ENCODE results near the gene PRSS33. TPM values are rescaled to one million over a fixed set of nuclear protein-coding genes. Genes with fewer than 3 reads are reported as not detected.

The PRSS33 gene
- total RNA-seq, 1 donor from 2014 or later = not detected

GRCh38 chr16:2786061-2786825 is 1.1 kb downstream of the PRSS33 start:
- no peaks in the 10 kb centered on the region for H3K9me3 ChIP-seq (ENCODE audit: control insufficient read depth in 3 of 3, low read length in 3 of 3)
- peaks cover 52 to 58% (median 56%) of the 10 kb centered on the region in 3 donors for H3K27me3 ChIP-seq (ENCODE audit: control insufficient read depth in 3 of 3, insufficient read depth in 3 of 3, low read length in 3 of 3)
- no peak overlapping the region for H3K4me3 ChIP-seq (ENCODE audit: low read length in 3 of 3)
- no peak overlapping the region for H3K27ac ChIP-seq (ENCODE audit: low read depth, low read length)
- no peaks in the 10 kb centered on the region for H3K36me3 ChIP-seq (ENCODE audit: control insufficient read depth in 3 of 3, insufficient read depth in 3 of 3, low read length in 3 of 3)
- peaks cover 3 to 10% (median 6%) of the 10 kb centered on the region in 3 donors for H3K4me1 ChIP-seq (ENCODE audit: control insufficient read depth in 3 of 3, insufficient read depth in 3 of 3, low read length in 3 of 3)
- no peak overlapping the region for H3K9ac ChIP-seq (ENCODE audit: low read depth in 1 of 3, low read length in 3 of 3)

- Histone ChIP-seq H3K27me3 (ENCODE audit: control insufficient read depth in 3 of 3, insufficient read depth in 3 of 3, low read length in 3 of 3) (peaks cover 43 to 49% (median 47%) of the 10 kb centered on the region in 3 donors), H3K9me3 (ENCODE audit: control insufficient read depth in 3 of 3, low read length in 3 of 3) (no peaks in the 10 kb centered on the region), H3K4me1 (ENCODE audit: control insufficient read depth in 3 of 3, insufficient read depth in 3 of 3, low read length in 3 of 3) (peaks cover 3 to 10% (median 6%) of the 10 kb centered on the region in 3 donors), H3K9ac (ENCODE audit: low read depth in 1 of 3, low read length in 3 of 3) (peak overlapping the region in 1 of 3 donors; percentile 60), H3K27ac (ENCODE audit: low read depth, low read length) (no peak overlapping the region), H3K4me3 (ENCODE audit: low read length in 3 of 3) (peak overlapping the region in 2 of 3 donors; percentile 29 to 36), H3K36me3 (ENCODE audit: control insufficient read depth in 3 of 3, insufficient read depth in 3 of 3, low read length in 3 of 3) (no peaks in the 10 kb centered on the region)
Measured at GRCh38 chr16:2785101-2785991, 2.0 kb downstream of the PRSS33 start.

GRCh38 chr16:2784358-2785100 is 2.8 kb downstream of the PRSS33 start:
- H3K9ac ChIP-seq (ENCODE audit: low read depth in 1 of 3, low read length in 3 of 3) = no peak overlapping the region
- H3K27ac ChIP-seq (ENCODE audit: low read depth, low read length) = no peak overlapping the region
- peak overlapping the region in 1 of 3 donors; percentile 2 for H3K4me3 ChIP-seq (ENCODE audit: low read length in 3 of 3)
- H3K4me1 ChIP-seq (ENCODE audit: control insufficient read depth in 3 of 3, insufficient read depth in 3 of 3, low read length in 3 of 3) = peaks cover 4 to 10% (median 6%) of the 10 kb centered on the region in 3 donors
- H3K27me3 ChIP-seq (ENCODE audit: control insufficient read depth in 3 of 3, insufficient read depth in 3 of 3, low read length in 3 of 3) = peaks cover 37 to 44% (median 42%) of the 10 kb centered on the region in 3 donors
- H3K9me3 ChIP-seq (ENCODE audit: control insufficient read depth in 3 of 3, low read length in 3 of 3) = no peaks in the 10 kb centered on the region
- no peaks in the 10 kb centered on the region for H3K36me3 ChIP-seq (ENCODE audit: control insufficient read depth in 3 of 3, insufficient read depth in 3 of 3, low read length in 3 of 3)

- no peak overlapping the region for H3K9ac ChIP-seq (ENCODE audit: low read depth in 1 of 3, low read length in 3 of 3)
- peaks cover 34 to 40% (median 38%) of the 10 kb centered on the region in 3 donors for H3K27me3 ChIP-seq (ENCODE audit: control insufficient read depth in 3 of 3, insufficient read depth in 3 of 3, low read length in 3 of 3)
- no peaks in the 10 kb centered on the region for H3K9me3 ChIP-seq (ENCODE audit: control insufficient read depth in 3 of 3, low read length in 3 of 3)
- no peak overlapping the region for H3K27ac ChIP-seq (ENCODE audit: low read depth, low read length)
- H3K36me3 ChIP-seq (ENCODE audit: control insufficient read depth in 3 of 3, insufficient read depth in 3 of 3, low read length in 3 of 3) = no peaks in the 10 kb centered on the region
- H3K4me3 ChIP-seq (ENCODE audit: low read length in 3 of 3) = no peak overlapping the region
- peaks cover 11 to 18% (median 11%) of the 10 kb centered on the region in 3 donors for H3K4me1 ChIP-seq (ENCODE audit: control insufficient read depth in 3 of 3, insufficient read depth in 3 of 3, low read length in 3 of 3)
Measured at GRCh38 chr16:2783581-2784357, 3.6 kb downstream of the PRSS33 start.

- Histone ChIP-seq H3K27ac (ENCODE audit: low read depth, low read length) (no peak overlapping the region), H3K36me3 (ENCODE audit: control insufficient read depth in 3 of 3, insufficient read depth in 3 of 3, low read length in 3 of 3) (no peaks in the 10 kb centered on the region), H3K27me3 (ENCODE audit: control insufficient read depth in 3 of 3, insufficient read depth in 3 of 3, low read length in 3 of 3) (peaks cover 27 to 34% (median 31%) of the 10 kb centered on the region in 3 donors), H3K4me1 (ENCODE audit: control insufficient read depth in 3 of 3, insufficient read depth in 3 of 3, low read length in 3 of 3) (peaks cover 19 to 28% (median 21%) of the 10 kb centered on the region in 3 donors), H3K9me3 (ENCODE audit: control insufficient read depth in 3 of 3, low read length in 3 of 3) (no peaks in the 10 kb centered on the region), H3K4me3 (ENCODE audit: low read length in 3 of 3) (no peak overlapping the region), H3K9ac (ENCODE audit: low read depth in 1 of 3, low read length in 3 of 3) (no peak overlapping the region)
Measured at GRCh38 chr16:2782583-2783351, 4.6 kb downstream of the PRSS33 start.

- Histone ChIP-seq H3K27me3 (ENCODE audit: control insufficient read depth in 3 of 3, insufficient read depth in 3 of 3, low read length in 3 of 3) (peaks cover 8 to 12% (median 8%) of the 10 kb centered on the region in 3 donors), H3K36me3 (ENCODE audit: control insufficient read depth in 3 of 3, insufficient read depth in 3 of 3, low read length in 3 of 3) (no peaks in the 10 kb centered on the region), H3K27ac (ENCODE audit: low read depth, low read length) (no peak overlapping the region), H3K4me3 (ENCODE audit: low read length in 3 of 3) (no peak overlapping the region), H3K9me3 (ENCODE audit: control insufficient read depth in 3 of 3, low read length in 3 of 3) (no peaks in the 10 kb centered on the region), H3K9ac (ENCODE audit: low read depth in 1 of 3, low read length in 3 of 3) (no peak overlapping the region), H3K4me1 (ENCODE audit: control insufficient read depth in 3 of 3, insufficient read depth in 3 of 3, low read length in 3 of 3) (peaks cover 28 to 40% (median 29%) of the 10 kb centered on the region in 3 donors)
Measured at GRCh38 chr16:2779978-2780898, 7.1 kb downstream of the PRSS33 start.

- no peak overlapping the region for H3K9ac ChIP-seq (ENCODE audit: low read depth in 1 of 3, low read length in 3 of 3)
- H3K27me3 ChIP-seq (ENCODE audit: control insufficient read depth in 3 of 3, insufficient read depth in 3 of 3, low read length in 3 of 3) = peaks cover 0 to 3% (median 0%) of the 10 kb centered on the region in 3 donors
- peaks cover 30 to 43% (median 32%) of the 10 kb centered on the region in 3 donors for H3K4me1 ChIP-seq (ENCODE audit: control insufficient read depth in 3 of 3, insufficient read depth in 3 of 3, low read length in 3 of 3)
- peak overlapping the region in 2 of 3 donors; percentile 98 to 99 for H3K4me3 ChIP-seq (ENCODE audit: low read length in 3 of 3)
- no peaks in the 10 kb centered on the region for H3K9me3 ChIP-seq (ENCODE audit: control insufficient read depth in 3 of 3, low read length in 3 of 3)
- no peak overlapping the region for H3K27ac ChIP-seq (ENCODE audit: low read depth, low read length)
- peaks cover 5 to 8% (median 7%) of the 10 kb centered on the region in 3 donors for H3K36me3 ChIP-seq (ENCODE audit: control insufficient read depth in 3 of 3, insufficient read depth in 3 of 3, low read length in 3 of 3)
Measured at GRCh38 chr16:2779151-2779920, 8.0 kb downstream of the PRSS33 start.

All from skeletal muscle tissue (tissue), 4 donors.